Sigmoid colon (tissue), 4 donors: ENCODE measurements around the gene CDK11A.
"Not testable (repeated sequence)": the region's sequence is repeated elsewhere in the genome, so short reads cannot be mapped to it uniquely, and the experiment has no call there.

Source experiments
- POLR2A ChIP-seq, 2 donors: fragments of 450-650 bp; IDR thresholded peaks; one replicate each; pipeline ENCODE4 v1.6.1; 2016; ENCODE audit warnings: antibody characterized with exemption in 2 of 2, mild to moderate bottlenecking in 2 of 2, moderate library complexity in 2 of 2
- POLR2AphosphoS5 ChIP-seq, 4 donors: sonication (generic); formaldehyde crosslinking; IDR thresholded peaks; one replicate each; pipeline ENCODE4 v1.6.1; 2017; ENCODE audit warnings: antibody characterized with exemption in 4 of 4
- TF ChIP-seq, protein P1 (sequence below), 4 experiments: fragments of 450-650 bp in 3 of 4; fragments of 200-600 bp in 1 of 4; IDR thresholded peaks; one replicate each; pipeline ENCODE4 v1.5.1; 2016 to 2019; ENCODE audit warnings: antibody characterized with exemption in 4 of 4, mild to moderate bottlenecking in 3 of 4, moderate library complexity in 2 of 4

DNA sequence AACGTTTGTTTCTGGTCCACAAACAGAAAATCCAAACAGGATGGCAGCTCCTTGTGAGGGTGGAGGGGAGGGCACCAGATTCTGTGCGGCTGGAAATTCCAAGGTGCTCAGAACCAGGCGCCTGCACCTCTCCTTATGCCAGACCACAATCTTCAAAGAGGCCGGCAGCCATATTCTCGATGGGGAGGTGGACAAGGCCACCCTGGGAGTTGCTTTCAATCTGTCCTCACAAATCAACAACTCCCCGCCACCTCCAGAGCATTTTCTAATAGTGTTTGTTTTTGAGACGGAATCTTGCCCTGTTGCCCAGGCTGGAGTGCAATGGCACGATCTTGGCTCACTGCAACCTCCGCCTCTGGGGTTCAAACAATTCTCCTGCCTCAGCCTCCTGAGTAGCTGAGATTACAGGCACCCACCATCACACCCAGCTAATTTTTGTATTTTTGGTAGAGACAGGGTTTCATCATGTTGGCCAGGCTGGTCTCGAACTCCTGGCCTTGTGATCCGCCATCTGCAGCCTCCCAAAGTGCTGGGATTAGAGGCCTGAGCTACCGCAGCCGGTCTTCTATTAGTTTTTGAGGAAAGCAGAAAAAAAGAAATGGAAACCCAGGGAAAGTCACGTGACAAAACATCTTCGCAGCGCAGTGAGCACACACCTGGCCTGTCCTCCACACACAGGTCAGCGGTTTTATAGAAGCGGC is 5.1 kb upstream of the CDK11A start:
- TF ChIP-seq, protein P1, sequence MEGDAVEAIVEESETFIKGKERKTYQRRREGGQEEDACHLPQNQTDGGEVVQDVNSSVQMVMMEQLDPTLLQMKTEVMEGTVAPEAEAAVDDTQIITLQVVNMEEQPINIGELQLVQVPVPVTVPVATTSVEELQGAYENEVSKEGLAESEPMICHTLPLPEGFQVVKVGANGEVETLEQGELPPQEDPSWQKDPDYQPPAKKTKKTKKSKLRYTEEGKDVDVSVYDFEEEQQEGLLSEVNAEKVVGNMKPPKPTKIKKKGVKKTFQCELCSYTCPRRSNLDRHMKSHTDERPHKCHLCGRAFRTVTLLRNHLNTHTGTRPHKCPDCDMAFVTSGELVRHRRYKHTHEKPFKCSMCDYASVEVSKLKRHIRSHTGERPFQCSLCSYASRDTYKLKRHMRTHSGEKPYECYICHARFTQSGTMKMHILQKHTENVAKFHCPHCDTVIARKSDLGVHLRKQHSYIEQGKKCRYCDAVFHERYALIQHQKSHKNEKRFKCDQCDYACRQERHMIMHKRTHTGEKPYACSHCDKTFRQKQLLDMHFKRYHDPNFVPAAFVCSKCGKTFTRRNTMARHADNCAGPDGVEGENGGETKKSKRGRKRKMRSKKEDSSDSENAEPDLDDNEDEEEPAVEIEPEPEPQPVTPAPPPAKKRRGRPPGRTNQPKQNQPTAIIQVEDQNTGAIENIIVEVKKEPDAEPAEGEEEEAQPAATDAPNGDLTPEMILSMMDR (IDR thresholded peaks at IDR 0.05) = not testable (repeated sequence)
- not testable (repeated sequence) for TF ChIP-seq POLR2A, POLR2AphosphoS5 (IDR thresholded peaks at IDR 0.05)
